OCI-M2 (cell line): ENCODE data around the gene WNT7A.

Experiments
- DNase-seq: peaks from one replicate; lab custom pipeline; 2025; ENCODE audit not compliant: unreplicated experiment; lab: John Stamatoyannopoulos, UW

The WNT7A gene

GRCh38 chr3:13885704-13886010 lies 5.8 kb upstream of the WNT7A start:
- DNase-seq = no peak

- DNase-seq = no peak
These were observed 5.2 kb upstream of the WNT7A start for GRCh38 chr3:13884851-13885703.

GRCh38 chr3:13883681-13884080 lies 3.8 kb upstream of the WNT7A start:
- DNase-seq = no peak

- no peak for DNase-seq
These were observed 3.0 kb upstream of the WNT7A start for GRCh38 chr3:13882876-13883275.

- no peak for DNase-seq
These were observed 1.9 kb upstream of the WNT7A start for GRCh38 chr3:13881536-13882410.

GRCh38 chr3:13880811-13881156 lies 913 bp upstream of the WNT7A start:
- DNase-seq = no peak

- no peak for DNase-seq
These were observed 547 bp downstream of the WNT7A start for GRCh38 chr3:13879102-13879945.

GRCh38 chr3:13878281-13879101 lies 1.4 kb downstream of the WNT7A start:
- no peak for DNase-seq

- no peak for DNase-seq
These were observed 2.0 kb downstream of the WNT7A start for GRCh38 chr3:13877911-13878280.

GRCh38 chr3:13876451-13877100 lies 3.3 kb downstream of the WNT7A start:
- no peak for DNase-seq

GRCh38 chr3:13874891-13875290 lies 5.0 kb downstream of the WNT7A start:
- no peak for DNase-seq

GRCh38 chr3:13873818-13874217 lies 6.1 kb downstream of the WNT7A start:
- no peak for DNase-seq

- no peak for DNase-seq
These were observed 7.4 kb downstream of the WNT7A start for GRCh38 chr3:13872451-13872850.

- no peak for DNase-seq
These were observed 8.1 kb downstream of the WNT7A start for GRCh38 chr3:13871791-13872190.

- no peak for DNase-seq
These were observed 9.0 kb downstream of the WNT7A start for GRCh38 chr3:13870902-13871301.

GRCh38 chr3:13869761-13870343 lies 10.0 kb downstream of the WNT7A start:
- no peak for DNase-seq

- no peak for DNase-seq
These were observed 10.8 kb downstream of the WNT7A start for GRCh38 chr3:13868844-13869724.

GRCh38 chr3:13867732-13868131 lies 12.1 kb downstream of the WNT7A start:
- DNase-seq = no peak
